GM18526 (cell line): ENCODE results near the gene DHX35.

Source experiments
- POLR2A ChIP-seq: IDR thresholded peaks from 3 replicates; pipeline ENCODE4 v1.6.1; 2011; ENCODE audit not compliant: insufficient read length; ENCODE audit errors: extremely low read depth

Gene DHX35

GRCh38 chr20:38990728-38991127, 28.6 kb downstream of the DHX35 start:
- no peak for TF ChIP-seq POLR2A

- TF ChIP-seq POLR2A, result no peak
Observed at GRCh38 chr20:38991814-38992704, 29.9 kb downstream of the DHX35 start.

- no peak for TF ChIP-seq POLR2A
Observed at GRCh38 chr20:38995536-38996044, 33.4 kb downstream of the DHX35 start.

- TF ChIP-seq POLR2A, result no peak
Observed at GRCh38 chr20:38997622-38998021, 35.5 kb downstream of the DHX35 start.

- TF ChIP-seq POLR2A, result no peak
Observed at GRCh38 chr20:38999217-38999616, 37.1 kb downstream of the DHX35 start.

GRCh38 chr20:38999965-39000910, 38.1 kb downstream of the DHX35 start:
- no peak for TF ChIP-seq POLR2A

- TF ChIP-seq POLR2A, result no peak
Observed at GRCh38 chr20:39004508-39004907, 42.4 kb downstream of the DHX35 start.

- no peak for TF ChIP-seq POLR2A
Observed at GRCh38 chr20:39009348-39009747, 47.2 kb downstream of the DHX35 start.

GRCh38 chr20:39010496-39010895, 48.4 kb downstream of the DHX35 start:
- TF ChIP-seq POLR2A, result no peak

GRCh38 chr20:39013662-39014109, 51.5 kb downstream of the DHX35 start:
- no peak for TF ChIP-seq POLR2A

GRCh38 chr20:39016041-39016440, 53.9 kb downstream of the DHX35 start:
- TF ChIP-seq POLR2A, result no peak

GRCh38 chr20:39016506-39016905, 54.4 kb downstream of the DHX35 start:
- no peak for TF ChIP-seq POLR2A

GRCh38 chr20:39019027-39019426, 56.9 kb downstream of the DHX35 start:
- no peak for TF ChIP-seq POLR2A

- TF ChIP-seq POLR2A, result no peak
Observed at GRCh38 chr20:39019805-39020325, 57.7 kb downstream of the DHX35 start.

GRCh38 chr20:39021748-39022147, 59.6 kb downstream of the DHX35 start:
- no peak for TF ChIP-seq POLR2A

GRCh38 chr20:39025883-39026282, 63.7 kb downstream of the DHX35 start:
- no peak for TF ChIP-seq POLR2A

GRCh38 chr20:39029364-39029763, 67.2 kb downstream of the DHX35 start:
- no peak for TF ChIP-seq POLR2A
